GM12878 (cell line): ENCODE measurements around the gene HEMK1. TPM values are rescaled to one million over a fixed set of nuclear protein-coding genes. Genes with fewer than 3 reads are reported as not detected.

Experiments
- ATAC-seq: fragments of 200-7000 bp; cut with Tn5 transposase; 3 replicates; pipeline ENCODE4 v1.9.1; 2020; ENCODE audit warnings: mild to moderate bottlenecking, moderate library complexity
- BruUV-seq: library from RNA; stranded (reverse); fragments of 400-500 nt; replicated peaks from 2 replicates; lab custom pipeline; 2021; lab: Mats Ljungman, UMichigan
- CTCF ChIA-PET: fragments of 300-600 bp; sonication (Branson Sonifier 250); formaldehyde crosslinking; extraction: SDS; loops from one replicate; lab custom pipeline; 2021; ENCODE audit warnings: inconsistent platforms; lab: Yijun Ruan, JAX
- POLR2A ChIA-PET: fragments of 350-600 bp; formaldehyde crosslinking; extraction: SDS; loops from one replicate; lab custom pipeline; 2021; ENCODE audit warnings: inconsistent platforms; lab: Charles Lee
- RAD21 ChIA-PET: fragments of 300-600 bp; sonication (Branson Sonifier 250); formaldehyde crosslinking; loops from one replicate; lab custom pipeline; 2023; ENCODE audit warnings: antibody characterized with exemption; ENCODE audit not compliant: unreplicated experiment; lab: Charles Lee
- SMC1A ChIA-PET: fragments of 300-600 bp; sonication (Branson Sonifier 250); formaldehyde crosslinking; loops from one replicate; lab custom pipeline; 2023; ENCODE audit not compliant: unreplicated experiment, uncharacterized antibody; lab: Charles Lee
- DNase-seq: peaks from one replicate; pipeline ENCODE4 v3.0.0-alpha.2; 2011; ENCODE audit warnings: low read depth, low spot score
- FAIRE-seq: peaks from 3 replicates; lab custom pipeline; 2011; peaks lifted over from hg19 to GRCh38; lab: Jason Lieb, UNC
- H2AFZ ChIP-seq: 2 replicates; pipeline ENCODE4 v1.6.0; 2011; ENCODE audit warnings: low read depth, low read length, control low read depth; ENCODE audit not compliant: control insufficient read depth
- H3K27ac ChIP-seq: 2 replicates; pipeline ENCODE4 v1.5.1; 2011; ENCODE audit warnings: control low read depth; ENCODE audit not compliant: control insufficient read depth, insufficient read depth
- H3K27me3 ChIP-seq, 2 experiments: replicated peaks in 1 of 2; 2 replicates each; pipeline versions ENCODE4 v1.6.0 to v1.6.1; 2011; ENCODE audit warnings: low read length in 1 of 2; ENCODE audit not compliant: control insufficient read depth in 2 of 2, insufficient read depth in 2 of 2
- H3K36me3 ChIP-seq, 2 experiments: 2 replicates each; pipeline ENCODE4 v1.5.1; 2011; ENCODE audit warnings: low read length in 1 of 2; ENCODE audit not compliant: control insufficient read depth in 2 of 2, insufficient read depth in 2 of 2
- H3K4me1 ChIP-seq: 2 replicates; pipeline ENCODE4 v1.6.1; 2011; ENCODE audit warnings: mild to moderate bottlenecking, low read length, moderate library complexity, mixed read lengths; ENCODE audit not compliant: control insufficient read depth, insufficient read depth
- H3K4me2 ChIP-seq: 2 replicates; pipeline ENCODE4 v1.6.0; 2011; ENCODE audit warnings: control low read depth; ENCODE audit not compliant: control insufficient read depth, insufficient read depth
- H3K4me3 ChIP-seq: fragments of 200-600 bp; sonication (generic); 2 replicates; pipeline ENCODE4 v1.5.1; 2016
- H3K79me2 ChIP-seq: 2 replicates; pipeline ENCODE4 v1.6.0; 2011; ENCODE audit warnings: low read length; ENCODE audit not compliant: control insufficient read depth, insufficient read depth
- H3K9ac ChIP-seq: 2 replicates; pipeline ENCODE4 v1.8.0; 2011; ENCODE audit warnings: low read length, control low read depth, mixed read lengths; ENCODE audit not compliant: control insufficient read depth, insufficient read depth
- H3K9me3 ChIP-seq: replicated peaks from 3 replicates; pipeline ENCODE4 v1.5.1; 2011; ENCODE audit warnings: mild to moderate bottlenecking, low read length; ENCODE audit not compliant: control insufficient read depth, insufficient read depth
- H4K20me1 ChIP-seq: 2 replicates; pipeline ENCODE4 v1.6.0; 2011; ENCODE audit not compliant: control insufficient read depth, insufficient read depth
- E2F8 ChIP-seq: fragments of 450-650 bp; IDR thresholded peaks from 2 replicates; pipeline ENCODE4 v1.6.1; 2018; ENCODE audit warnings: mild to moderate bottlenecking, low read depth, moderate library complexity; ENCODE audit not compliant: partially characterized antibody
- ELK1 ChIP-seq: IDR thresholded peaks from 2 replicates; pipeline ENCODE4 v1.6.1; 2012; ENCODE audit warnings: low read depth, low read length, improper control_type of control experiment
- GATAD2B ChIP-seq: fragments of 450-650 bp; conservative IDR thresholded peaks from 2 replicates; pipeline ENCODE4 v1.6.1; 2017; ENCODE audit warnings: low read depth, mild to moderate bottlenecking, moderate library complexity
- HDAC2 ChIP-seq: fragments of 200-600 bp; sonication (generic); IDR thresholded peaks from 2 replicates; pipeline ENCODE4 v1.6.1; 2017
- KAT2A ChIP-seq: conservative IDR thresholded peaks from 2 replicates; pipeline ENCODE4 v1.6.1; 2011; ENCODE audit warnings: low read depth, low read length; ENCODE audit not compliant: control insufficient read depth
- LARP7 ChIP-seq: fragments of 450-650 bp; IDR thresholded peaks from 2 replicates; pipeline ENCODE4 v1.6.1; 2017; ENCODE audit warnings: mild to moderate bottlenecking
- MEF2A ChIP-seq: IDR thresholded peaks from 2 replicates; pipeline ENCODE4 v1.6.1; 2011; ENCODE audit warnings: low read depth, mild to moderate bottlenecking, low read length, moderate library complexity; ENCODE audit not compliant: insufficient read depth
- MEF2B ChIP-seq: fragments of 450-650 bp; IDR thresholded peaks from 2 replicates; pipeline ENCODE4 v1.6.1; 2018; ENCODE audit warnings: mild to moderate bottlenecking, moderate library complexity; ENCODE audit not compliant: partially characterized antibody, poor library complexity, severe bottlenecking
- NFXL1 ChIP-seq: fragments of 450-650 bp; IDR thresholded peaks from 2 replicates; pipeline ENCODE4 v1.6.1; 2017; ENCODE audit warnings: antibody characterized with exemption, mild to moderate bottlenecking, borderline replicate concordance
- NR2C2 ChIP-seq: IDR thresholded peaks from 2 replicates; pipeline ENCODE4 v1.6.1; 2011; ENCODE audit warnings: borderline replicate concordance, low read depth; ENCODE audit not compliant: control insufficient read depth, insufficient read length
- NRF1 ChIP-seq: conservative IDR thresholded peaks from 2 replicates; pipeline ENCODE4 v1.6.1; 2011; ENCODE audit warnings: mild to moderate bottlenecking, low read depth, low read length, improper control_type of control experiment
- PKNOX1 ChIP-seq: fragments of 450-650 bp; IDR thresholded peaks from 2 replicates; pipeline ENCODE4 v1.6.1; 2016; ENCODE audit warnings: mild to moderate bottlenecking
- PML ChIP-seq: IDR thresholded peaks from 2 replicates; pipeline ENCODE4 v1.6.1; 2012; ENCODE audit warnings: low read length, inconsistent platforms
- SMAD5 ChIP-seq: IDR thresholded peaks from 2 replicates; pipeline ENCODE4 v1.6.1; 2016; ENCODE audit warnings: antibody characterized with exemption, low read depth
- STAT3 ChIP-seq: IDR thresholded peaks from 2 replicates; pipeline ENCODE4 v1.6.1; 2011; ENCODE audit warnings: low read depth, low read length, improper control_type of control experiment
- TCF12 ChIP-seq: IDR thresholded peaks from 2 replicates; pipeline ENCODE4 v1.6.1; 2011; ENCODE audit warnings: low read depth, mild to moderate bottlenecking, low read length
- WGBS: methylation state at CpG from one replicate; pipeline ENCODE4 v1.1.6; 2016; ENCODE audit warnings: low lambda C conversion rate; ENCODE audit not compliant: insufficient replicate concordance, insufficient coverage; ENCODE audit errors: missing lambda C conversion rate; 5-methylcytosine and 5-hydroxymethylcytosine counted together
- in situ Hi-C: fragments of 300-500 bp; cut with MboI; formaldehyde crosslinking; loops from 9 replicates; pipeline ENCODE4 v1.14.3; 2018; ENCODE audit warnings: mixed read lengths
- intact Hi-C: fragments of 100-400 bp; cut with micrococcal nuclease; formaldehyde crosslinking; loops from one replicate; pipeline ENCODE4 v1.14.2; 2022; ENCODE audit not compliant: unreplicated experiment
- polyA plus RNA-seq, 11 experiments: library from polyadenylated mRNA; depleted of rRNA in 4 of 11; unstranded in 6 of 11; stranded (reverse) in 5 of 11; fragments of >200 nt; fragmentation: Nextera tagmentation in 4 of 11; fragmentation: Illumina TruSeq in 1 of 11; extraction: Ambion mirVana in 4 of 11; extraction: Trizol in 1 of 11; gene quantifications; 1 replicate in 1 of 11; 2 replicates in 10 of 11; pipeline versions ENCODE4 v1.2.1 to v1.2.3, GENCODE V29; 2011 to 2016; ENCODE audit warnings: inconsistent platforms in 2 of 11, missing spikeins in 2 of 11, low read depth in 1 of 11
- total RNA-seq, 4 experiments: library from RNA; depleted of rRNA in 3 of 4; stranded (reverse); fragments of >200 nt in 3 of 4; fragmentation: Illumina TruSeq in 1 of 4; extraction: Trizol in 1 of 4; gene quantifications; 2 replicates each; pipeline versions ENCODE4 v1.2.1 to v1.2.3, GENCODE V29; 2013 to 2021

HEMK1 gene
- total and polyA plus RNA-seq, 10 of the 15 experiments (the other 5 are each of a cell fraction or from before 2014, with no cell fraction given): 2.8 to 19.0 (median 12.0) TPM

GRCh38 chr3:50532062-50532705, 37.1 kb upstream of the HEMK1 start:
- in situ Hi-C loops: no loop called here
- no TSS peak for BruUV-seq
- Histone ChIP-seq H3K4me3 (no peak overlapping the region), H2AFZ (no peak overlapping the region), H4K20me1 (no peaks in the 10 kb centered on the region), H3K27me3 (peaks cover 5 to 8% of the 10 kb centered on the region in 2 experiments; a peak in 3 of 4 replicates), H3K9ac (no peak overlapping the region), H3K79me2 (no peaks in the 10 kb centered on the region), H3K27ac (no peak overlapping the region), H3K9me3 (no peaks in the 10 kb centered on the region), H3K4me2 (no peak overlapping the region), H3K36me3 (no peaks in the 10 kb centered on the region)
- POLR2A ChIA-PET: no interaction called here
- intact Hi-C loops: no loop called here
- 29% methylated on average over 9 of the region's 9 CpGs for WGBS
- CTCF ChIA-PET: no interaction called here
- TF ChIP-seq LARP7 (no peak), NRF1 (no peak), SMAD5 (no peak), GATAD2B (no peak), ELK1 (no peak), TCF12 (no peak), STAT3 (no peak), HDAC2 (no peak), PKNOX1 (no peak), KAT2A (no peak), MEF2A (no peak), NR2C2 (no peak), MEF2B (no peak), E2F8 (no peak), NFXL1 (no peak), PML (no peak)
- TF ChIP-seq, all 136 proteins: peak for 0
- FAIRE-seq (no peak), ATAC-seq (no peak), DNase-seq (no peak)
- ChIA-PET SMC1A (no interaction called here), RAD21 (no interaction called here)
- no peaks in the 10 kb centered on the region for H3K4me1 ChIP-seq
